Fibroblast of lung (primary cell): ENCODE results near the gene UNCX.

Experiments used
- EZH2 ChIP-seq: IDR thresholded peaks from 2 replicates; pipeline ENCODE4 v1.5.1; 2012; ENCODE audit warnings: low read length, control low read depth, mild to moderate bottlenecking; ENCODE audit errors: missing control alignments
- TF ChIP-seq, protein P1 (sequence below), 2 donors: IDR thresholded peaks in 1 of 2; conservative IDR thresholded peaks in 1 of 2; 1 replicate in 1 of 2; 2 replicates in 1 of 2; pipeline ENCODE4 v1.5.1; 2011 to 2012; ENCODE audit warnings: low read length in 2 of 2, control low read depth in 1 of 2, inconsistent platforms in 1 of 2, low read depth in 1 of 2, mild to moderate bottlenecking in 1 of 2

- TF ChIP-seq, protein P1, sequence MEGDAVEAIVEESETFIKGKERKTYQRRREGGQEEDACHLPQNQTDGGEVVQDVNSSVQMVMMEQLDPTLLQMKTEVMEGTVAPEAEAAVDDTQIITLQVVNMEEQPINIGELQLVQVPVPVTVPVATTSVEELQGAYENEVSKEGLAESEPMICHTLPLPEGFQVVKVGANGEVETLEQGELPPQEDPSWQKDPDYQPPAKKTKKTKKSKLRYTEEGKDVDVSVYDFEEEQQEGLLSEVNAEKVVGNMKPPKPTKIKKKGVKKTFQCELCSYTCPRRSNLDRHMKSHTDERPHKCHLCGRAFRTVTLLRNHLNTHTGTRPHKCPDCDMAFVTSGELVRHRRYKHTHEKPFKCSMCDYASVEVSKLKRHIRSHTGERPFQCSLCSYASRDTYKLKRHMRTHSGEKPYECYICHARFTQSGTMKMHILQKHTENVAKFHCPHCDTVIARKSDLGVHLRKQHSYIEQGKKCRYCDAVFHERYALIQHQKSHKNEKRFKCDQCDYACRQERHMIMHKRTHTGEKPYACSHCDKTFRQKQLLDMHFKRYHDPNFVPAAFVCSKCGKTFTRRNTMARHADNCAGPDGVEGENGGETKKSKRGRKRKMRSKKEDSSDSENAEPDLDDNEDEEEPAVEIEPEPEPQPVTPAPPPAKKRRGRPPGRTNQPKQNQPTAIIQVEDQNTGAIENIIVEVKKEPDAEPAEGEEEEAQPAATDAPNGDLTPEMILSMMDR (conservative IDR thresholded peaks at IDR 0.05 in 1 of 2, IDR thresholded peaks at IDR 0.05 in 1 of 2; ENCODE audit: low read depth in 1 of 2, low read length in 2 of 2) = no peak
- TF ChIP-seq EZH2 = no peak
Measured at GRCh38 chr7:1257863-1258262, 25.2 kb downstream of the UNCX start.
